NT2/D1 (cell line): ENCODE results near the gene ENO2.

Experiments used
- SUZ12 ChIP-seq: IDR thresholded peaks from 2 replicates; pipeline ENCODE4 v1.6.1; 2011; ENCODE audit not compliant: insufficient read length, insufficient read depth; ENCODE audit errors: extremely low read depth
- YY1 ChIP-seq: IDR thresholded peaks from 2 replicates; pipeline ENCODE4 v1.6.1; 2011; ENCODE audit not compliant: insufficient read length, insufficient read depth
- ZNF274 ChIP-seq: IDR thresholded peaks from 2 replicates; pipeline ENCODE4 v1.6.1; 2011; ENCODE audit warnings: mild to moderate bottlenecking, low read depth, low read length

DNA sequence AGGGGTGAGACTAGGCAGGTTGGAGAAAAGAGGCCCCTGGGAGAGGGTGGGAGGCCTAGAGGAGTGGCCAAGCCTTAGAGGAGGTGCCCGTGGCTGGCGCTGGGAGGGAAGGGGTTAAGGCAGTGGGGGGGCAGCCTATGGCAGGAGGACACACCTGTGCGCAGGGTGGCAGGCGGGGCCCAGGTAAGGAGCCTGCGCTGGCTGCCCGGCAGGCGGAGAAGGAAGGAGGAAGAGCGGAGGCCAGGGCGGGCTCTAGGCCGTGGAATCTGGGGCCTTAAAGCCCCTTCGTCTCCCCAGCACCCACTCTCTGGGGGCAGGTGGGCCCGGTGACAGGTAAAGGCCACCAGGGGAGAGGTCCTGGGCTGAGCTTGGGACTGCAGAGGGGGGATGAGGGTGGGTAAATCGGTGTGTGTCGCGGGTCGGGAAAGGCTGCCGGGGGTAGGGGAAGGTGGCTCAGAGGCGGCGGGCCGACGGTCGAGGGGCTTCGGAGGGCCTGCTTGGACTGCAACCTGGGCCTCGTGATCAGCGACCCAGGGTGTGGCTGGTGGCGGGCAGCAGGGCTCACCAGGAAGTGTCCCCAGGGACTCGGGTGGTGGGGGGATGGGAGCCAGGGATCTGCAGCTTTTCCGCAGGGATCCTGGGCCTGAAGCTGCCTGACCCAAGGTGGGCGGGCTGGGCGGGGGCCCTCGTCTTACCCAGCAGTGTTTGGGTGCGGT lies 48.8 kb downstream of the ENO2 start:
- TF ChIP-seq YY1 = no peak
- TF ChIP-seq SUZ12 = no peak
- TF ChIP-seq ZNF274 = no peak
